Measurements from ENCODE around the gene GRIN1.

The GRIN1 gene

DNA sequence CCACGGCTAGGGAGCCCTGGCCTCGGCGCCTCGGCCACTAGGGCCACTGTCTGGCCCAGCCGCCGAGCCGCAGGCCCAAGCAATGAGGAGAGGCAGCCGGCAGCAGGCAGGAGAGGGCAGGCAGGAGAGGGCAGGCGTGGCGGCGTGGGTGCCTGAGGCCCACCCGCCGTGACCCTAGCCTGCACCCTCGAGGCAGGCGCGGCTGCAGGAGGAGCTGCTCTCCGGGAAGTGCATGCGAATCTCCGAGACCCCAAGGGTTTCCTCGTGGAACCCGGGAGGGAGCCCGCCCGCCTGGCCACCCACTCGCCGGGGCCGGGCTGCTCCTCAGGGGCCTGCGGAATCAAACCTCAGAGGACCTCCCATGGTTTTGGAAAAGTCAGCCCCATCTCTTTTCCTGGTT is 9.3 kb downstream of the GRIN1 start:
- Histone ChIP-seq H3K9ac (ENCODE audit: low read length in 5 of 5) (no peak overlapping the region), H3K4me3 (ENCODE audit: low read depth in 1 of 5, low read length in 5 of 5) (no peak overlapping the region), H3K27ac (ENCODE audit: low read depth, low read length) (no peak overlapping the region), H3K27me3 (ENCODE audit: control insufficient read depth in 5 of 5, insufficient read depth in 4 of 5, low read length in 5 of 5) (peaks cover 19 to 38% (median 28%) of the 10 kb centered on the region in 5 donors), H3K36me3 (ENCODE audit: control insufficient read depth in 5 of 5, insufficient read depth in 5 of 5, low read length in 5 of 5) (no peaks in the 10 kb centered on the region), H3K9me3 (ENCODE audit: control insufficient read depth in 5 of 5, low read length in 5 of 5) (no peaks in the 10 kb centered on the region), H3K4me1 (ENCODE audit: control insufficient read depth in 5 of 5, insufficient read depth in 5 of 5, low read length in 5 of 5) (no peaks in the 10 kb centered on the region)

DNA sequence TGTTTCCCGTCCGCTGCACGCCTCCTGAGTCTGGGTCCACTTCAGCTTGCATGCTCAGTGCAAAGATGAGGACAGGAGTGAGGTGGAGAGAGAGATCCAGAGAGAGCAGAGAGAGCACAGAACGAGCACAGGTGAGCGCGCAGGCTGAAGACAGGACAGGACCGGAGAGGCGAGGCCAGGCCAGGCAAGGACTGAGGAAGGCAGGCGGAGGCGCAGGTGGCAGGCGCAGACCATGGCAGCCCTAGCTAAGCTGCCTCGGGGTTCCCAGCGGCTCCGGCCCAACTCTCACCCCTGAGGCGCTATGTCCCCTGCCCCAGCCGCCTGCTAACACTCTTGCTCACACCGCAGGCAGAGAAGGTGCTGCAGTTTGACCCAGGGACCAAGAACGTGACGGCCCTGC is 9.7 kb downstream of the GRIN1 start:
- Histone ChIP-seq H3K9ac (ENCODE audit: low read length in 5 of 5) (no peak overlapping the region), H3K27me3 (ENCODE audit: control insufficient read depth in 5 of 5, insufficient read depth in 4 of 5, low read length in 5 of 5) (peaks cover 15 to 34% (median 23%) of the 10 kb centered on the region in 5 donors), H3K4me1 (ENCODE audit: control insufficient read depth in 5 of 5, insufficient read depth in 5 of 5, low read length in 5 of 5) (no peaks in the 10 kb centered on the region), H3K9me3 (ENCODE audit: control insufficient read depth in 5 of 5, low read length in 5 of 5) (no peaks in the 10 kb centered on the region), H3K4me3 (ENCODE audit: low read depth in 1 of 5, low read length in 5 of 5) (no peak overlapping the region), H3K36me3 (ENCODE audit: control insufficient read depth in 5 of 5, insufficient read depth in 5 of 5, low read length in 5 of 5) (no peaks in the 10 kb centered on the region), H3K27ac (ENCODE audit: low read depth, low read length) (no peak overlapping the region)

DNA sequence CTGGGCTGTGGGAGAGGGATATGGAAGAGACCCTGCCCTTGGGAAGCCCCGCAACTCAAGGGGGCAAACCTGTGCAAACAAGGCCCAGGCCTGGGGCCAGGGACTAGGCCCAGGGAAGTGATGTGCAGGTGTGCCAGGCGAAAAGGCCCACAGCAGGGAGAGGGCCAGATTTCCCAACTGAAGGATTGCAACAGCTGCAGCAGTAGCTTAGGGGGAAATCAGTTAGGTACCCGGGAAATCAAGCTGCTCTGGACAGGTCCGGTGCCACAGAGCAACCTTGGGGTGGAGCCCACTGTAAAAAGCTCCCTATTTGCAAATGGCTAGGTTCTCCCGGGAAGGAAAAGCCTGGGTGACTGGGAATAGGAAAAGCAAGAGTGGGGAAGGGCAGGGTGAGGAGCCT is 10.4 kb downstream of the GRIN1 start:
- H3K4me3 ChIP-seq (ENCODE audit: low read depth in 1 of 5, low read length in 5 of 5): no peak overlapping the region

GRCh38 chr9:137149942-137150616 is 11.1 kb downstream of the GRIN1 start:
- Histone ChIP-seq H3K36me3 (ENCODE audit: control insufficient read depth in 5 of 5, insufficient read depth in 5 of 5, low read length in 5 of 5) (no peaks in the 10 kb centered on the region), H3K27me3 (ENCODE audit: control insufficient read depth in 5 of 5, insufficient read depth in 4 of 5, low read length in 5 of 5) (peaks cover 14 to 32% (median 22%) of the 10 kb centered on the region in 5 donors), H3K4me3 (ENCODE audit: low read depth in 1 of 5, low read length in 5 of 5) (no peak overlapping the region), H3K9me3 (ENCODE audit: control insufficient read depth in 5 of 5, low read length in 5 of 5) (no peaks in the 10 kb centered on the region), H3K4me1 (ENCODE audit: control insufficient read depth in 5 of 5, insufficient read depth in 5 of 5, low read length in 5 of 5) (no peaks in the 10 kb centered on the region), H3K27ac (ENCODE audit: low read depth, low read length) (no peak overlapping the region), H3K9ac (ENCODE audit: low read length in 5 of 5) (no peak overlapping the region)

More for the DNA sequence above, 10.4 kb downstream of the GRIN1 start:
- no peaks in the 10 kb centered on the region for H3K9me3 ChIP-seq (ENCODE audit: control insufficient read depth in 5 of 5, low read length in 5 of 5)
- H3K36me3 ChIP-seq (ENCODE audit: control insufficient read depth in 5 of 5, insufficient read depth in 5 of 5, low read length in 5 of 5): no peaks in the 10 kb centered on the region
- H3K27ac ChIP-seq (ENCODE audit: low read depth, low read length): no peak overlapping the region
- no peak overlapping the region for H3K9ac ChIP-seq (ENCODE audit: low read length in 5 of 5)
- H3K4me1 ChIP-seq (ENCODE audit: control insufficient read depth in 5 of 5, insufficient read depth in 5 of 5, low read length in 5 of 5): no peaks in the 10 kb centered on the region
- H3K27me3 ChIP-seq (ENCODE audit: control insufficient read depth in 5 of 5, insufficient read depth in 4 of 5, low read length in 5 of 5): peaks cover 14 to 30% (median 18%) of the 10 kb centered on the region in 5 donors

GRCh38 chr9:137150617-137151457 is 11.9 kb downstream of the GRIN1 start:
- Histone ChIP-seq H3K27ac (ENCODE audit: low read depth, low read length) (no peak overlapping the region), H3K4me3 (ENCODE audit: low read depth in 1 of 5, low read length in 5 of 5) (no peak overlapping the region), H3K9ac (ENCODE audit: low read length in 5 of 5) (no peak overlapping the region), H3K27me3 (ENCODE audit: control insufficient read depth in 5 of 5, insufficient read depth in 4 of 5, low read length in 5 of 5) (peaks cover 19 to 37% (median 27%) of the 10 kb centered on the region in 5 donors), H3K9me3 (ENCODE audit: control insufficient read depth in 5 of 5, low read length in 5 of 5) (no peaks in the 10 kb centered on the region), H3K36me3 (ENCODE audit: control insufficient read depth in 5 of 5, insufficient read depth in 5 of 5, low read length in 5 of 5) (no peaks in the 10 kb centered on the region), H3K4me1 (ENCODE audit: control insufficient read depth in 5 of 5, insufficient read depth in 5 of 5, low read length in 5 of 5) (no peaks in the 10 kb centered on the region)

DNA sequence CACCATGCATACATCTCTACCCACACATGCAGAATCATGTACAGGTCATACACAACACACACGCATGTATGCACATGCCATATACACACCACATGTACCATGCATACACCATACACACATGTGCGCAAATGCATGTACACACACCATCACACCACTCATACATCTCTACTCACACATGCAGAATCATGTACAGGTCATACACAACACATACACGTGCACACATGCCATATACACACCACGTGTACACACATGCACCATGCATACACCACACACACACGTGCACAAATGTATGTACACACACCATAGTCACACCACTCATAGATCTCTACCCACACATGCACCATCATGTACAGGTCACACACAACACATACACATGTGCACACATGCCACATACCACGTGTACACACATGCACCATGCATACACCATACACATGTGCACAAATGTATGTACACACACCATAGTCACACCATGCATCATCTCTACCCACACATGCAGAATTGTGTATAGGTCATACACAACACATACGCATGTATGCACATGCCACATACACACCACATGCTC is 14.0 kb downstream of the GRIN1 start:
- Histone ChIP-seq H3K27me3 (ENCODE audit: control insufficient read depth in 5 of 5, insufficient read depth in 4 of 5, low read length in 5 of 5) (peaks cover 14 to 39% (median 31%) of the 10 kb centered on the region in 5 donors), H3K9me3 (ENCODE audit: control insufficient read depth in 5 of 5, low read length in 5 of 5) (no peaks in the 10 kb centered on the region), H3K4me1 (ENCODE audit: control insufficient read depth in 5 of 5, insufficient read depth in 5 of 5, low read length in 5 of 5) (peaks cover 0 to 5% (median 4%) of the 10 kb centered on the region in 5 donors)

GRCh38 chr9:137156567-137157375 is 17.8 kb downstream of the GRIN1 start:
- Histone ChIP-seq H3K9me3 (ENCODE audit: control insufficient read depth in 5 of 5, low read length in 5 of 5) (peaks cover 0 to 2% (median 0%) of the 10 kb centered on the region in 5 donors), H3K4me3 (ENCODE audit: low read depth in 1 of 5, low read length in 5 of 5) (peak overlapping the region in 1 of 5 donors; percentile 27), H3K36me3 (ENCODE audit: control insufficient read depth in 5 of 5, insufficient read depth in 5 of 5, low read length in 5 of 5) (no peaks in the 10 kb centered on the region), H3K27ac (ENCODE audit: low read depth, low read length) (no peak overlapping the region), H3K27me3 (ENCODE audit: control insufficient read depth in 5 of 5, insufficient read depth in 4 of 5, low read length in 5 of 5) (peaks cover 39 to 59% (median 57%) of the 10 kb centered on the region in 5 donors), H3K9ac (ENCODE audit: low read length in 5 of 5) (no peak overlapping the region), H3K4me1 (ENCODE audit: control insufficient read depth in 5 of 5, insufficient read depth in 5 of 5, low read length in 5 of 5) (peaks cover 0 to 5% (median 4%) of the 10 kb centered on the region in 5 donors)

More for the DNA sequence above, 14.0 kb downstream of the GRIN1 start:
- Histone ChIP-seq H3K27ac (ENCODE audit: low read depth, low read length) (no peak overlapping the region), H3K36me3 (ENCODE audit: control insufficient read depth in 5 of 5, insufficient read depth in 5 of 5, low read length in 5 of 5) (no peaks in the 10 kb centered on the region), H3K9ac (ENCODE audit: low read length in 5 of 5) (no peak overlapping the region), H3K4me3 (ENCODE audit: low read depth in 1 of 5, low read length in 5 of 5) (no peak overlapping the region)

DNA sequence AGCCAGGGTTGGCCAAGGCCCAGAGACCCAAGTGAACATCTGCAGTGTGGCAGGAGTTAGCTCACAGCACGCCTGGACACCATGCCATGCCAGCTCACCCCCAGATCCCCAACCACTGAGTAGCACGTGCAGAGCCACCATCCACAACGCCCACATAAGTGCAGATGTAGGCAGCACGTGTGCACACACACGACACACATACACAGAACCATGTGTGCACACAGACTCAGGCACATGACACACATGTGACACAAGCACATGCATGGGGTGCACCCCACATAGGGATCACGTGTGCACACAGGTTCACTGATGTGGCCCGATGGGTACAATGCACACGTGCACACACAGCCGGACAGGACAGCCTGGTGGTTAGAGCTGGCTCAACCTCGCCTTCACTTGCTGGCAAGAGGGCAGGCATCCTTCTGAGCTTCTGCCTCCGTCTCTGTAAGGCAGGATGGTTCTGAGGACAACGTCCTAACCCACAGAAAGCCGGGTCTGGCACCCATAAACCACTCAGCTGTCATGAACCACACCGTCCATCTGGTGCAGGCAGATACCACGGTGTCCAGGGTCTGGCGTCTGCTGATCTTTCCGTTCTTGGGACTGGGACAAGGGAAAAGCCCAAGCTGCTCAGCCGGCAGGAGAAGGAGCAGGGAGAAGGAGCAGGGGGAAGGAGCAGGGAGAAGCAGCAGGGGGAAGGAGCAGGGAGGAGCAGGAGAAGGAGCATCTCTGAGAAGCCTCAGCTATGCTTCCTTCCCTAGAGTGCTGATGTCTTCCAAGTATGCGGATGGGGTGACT is 18.9 kb downstream of the GRIN1 start:
- Histone ChIP-seq H3K27me3 (ENCODE audit: control insufficient read depth in 5 of 5, insufficient read depth in 4 of 5, low read length in 5 of 5) (peaks cover 39 to 68% (median 66%) of the 10 kb centered on the region in 5 donors), H3K36me3 (ENCODE audit: control insufficient read depth in 5 of 5, insufficient read depth in 5 of 5, low read length in 5 of 5) (no peaks in the 10 kb centered on the region), H3K27ac (ENCODE audit: low read depth, low read length) (no peak overlapping the region), H3K4me1 (ENCODE audit: control insufficient read depth in 5 of 5, insufficient read depth in 5 of 5, low read length in 5 of 5) (peaks cover 0 to 8% (median 4%) of the 10 kb centered on the region in 5 donors), H3K9ac (ENCODE audit: low read length in 5 of 5) (no peak overlapping the region), H3K4me3 (ENCODE audit: low read depth in 1 of 5, low read length in 5 of 5) (no peak overlapping the region), H3K9me3 (ENCODE audit: control insufficient read depth in 5 of 5, low read length in 5 of 5) (peaks cover 0 to 2% (median 0%) of the 10 kb centered on the region in 5 donors)

GRCh38 chr9:137158625-137159024 is 19.7 kb downstream of the GRIN1 start:
- Histone ChIP-seq H3K4me3 (ENCODE audit: low read depth in 1 of 5, low read length in 5 of 5) (no peak overlapping the region), H3K36me3 (ENCODE audit: control insufficient read depth in 5 of 5, insufficient read depth in 5 of 5, low read length in 5 of 5) (no peaks in the 10 kb centered on the region), H3K27me3 (ENCODE audit: control insufficient read depth in 5 of 5, insufficient read depth in 4 of 5, low read length in 5 of 5) (peaks cover 44 to 74% (median 73%) of the 10 kb centered on the region in 5 donors), H3K9ac (ENCODE audit: low read length in 5 of 5) (no peak overlapping the region), H3K9me3 (ENCODE audit: control insufficient read depth in 5 of 5, low read length in 5 of 5) (peaks cover 0 to 2% (median 0%) of the 10 kb centered on the region in 5 donors), H3K4me1 (ENCODE audit: control insufficient read depth in 5 of 5, insufficient read depth in 5 of 5, low read length in 5 of 5) (peaks cover 0 to 15% (median 8%) of the 10 kb centered on the region in 5 donors), H3K27ac (ENCODE audit: low read depth, low read length) (no peak overlapping the region)

Measured in subcutaneous abdominal adipose tissue (tissue), 5 donors.